Neuron (in vitro differentiated cells): Measurements from ENCODE around the gene NAA25.
"Not testable (repeated sequence)": the region's sequence is repeated elsewhere in the genome, so short reads cannot be mapped to it uniquely, and the experiment has no call there.

ENCODE experiments used
- H2AFZ ChIP-seq: one replicate; pipeline ENCODE4 v1.6.1; 2013; ENCODE audit warnings: low read depth, mild to moderate bottlenecking, inconsistent platforms, low read length, moderate library complexity
- H3K27me3 ChIP-seq: one replicate; pipeline ENCODE4 v1.6.1; 2013; ENCODE audit warnings: low read length; ENCODE audit not compliant: insufficient read depth
- H3K36me3 ChIP-seq: one replicate; pipeline ENCODE4 v1.6.1; 2013; ENCODE audit warnings: low read length; ENCODE audit not compliant: insufficient read depth
- H3K4me1 ChIP-seq: one replicate; pipeline ENCODE4 v1.6.1; 2013; ENCODE audit warnings: low read length; ENCODE audit not compliant: insufficient read depth
- H3K4me3 ChIP-seq: 2 replicates; pipeline ENCODE4 v1.5.1; 2013; ENCODE audit warnings: mild to moderate bottlenecking, low read length, moderate library complexity
- H3K9me3 ChIP-seq: one replicate; pipeline ENCODE4 v1.6.1; 2013; ENCODE audit warnings: low read length

Gene NAA25

GRCh38 chr12:112007945-112008344 lies 100.6 kb downstream of the NAA25 start:
- no peaks in the 10 kb centered on the region for H3K9me3 ChIP-seq
- H3K27me3 ChIP-seq: no peaks in the 10 kb centered on the region
- H3K4me1 ChIP-seq: peaks cover 11% of the 10 kb centered on the region
- H3K36me3 ChIP-seq: peaks cover 5% of the 10 kb centered on the region
- H3K4me3 ChIP-seq: no peak overlapping the region
- H2AFZ ChIP-seq: no peak overlapping the region

DNA sequence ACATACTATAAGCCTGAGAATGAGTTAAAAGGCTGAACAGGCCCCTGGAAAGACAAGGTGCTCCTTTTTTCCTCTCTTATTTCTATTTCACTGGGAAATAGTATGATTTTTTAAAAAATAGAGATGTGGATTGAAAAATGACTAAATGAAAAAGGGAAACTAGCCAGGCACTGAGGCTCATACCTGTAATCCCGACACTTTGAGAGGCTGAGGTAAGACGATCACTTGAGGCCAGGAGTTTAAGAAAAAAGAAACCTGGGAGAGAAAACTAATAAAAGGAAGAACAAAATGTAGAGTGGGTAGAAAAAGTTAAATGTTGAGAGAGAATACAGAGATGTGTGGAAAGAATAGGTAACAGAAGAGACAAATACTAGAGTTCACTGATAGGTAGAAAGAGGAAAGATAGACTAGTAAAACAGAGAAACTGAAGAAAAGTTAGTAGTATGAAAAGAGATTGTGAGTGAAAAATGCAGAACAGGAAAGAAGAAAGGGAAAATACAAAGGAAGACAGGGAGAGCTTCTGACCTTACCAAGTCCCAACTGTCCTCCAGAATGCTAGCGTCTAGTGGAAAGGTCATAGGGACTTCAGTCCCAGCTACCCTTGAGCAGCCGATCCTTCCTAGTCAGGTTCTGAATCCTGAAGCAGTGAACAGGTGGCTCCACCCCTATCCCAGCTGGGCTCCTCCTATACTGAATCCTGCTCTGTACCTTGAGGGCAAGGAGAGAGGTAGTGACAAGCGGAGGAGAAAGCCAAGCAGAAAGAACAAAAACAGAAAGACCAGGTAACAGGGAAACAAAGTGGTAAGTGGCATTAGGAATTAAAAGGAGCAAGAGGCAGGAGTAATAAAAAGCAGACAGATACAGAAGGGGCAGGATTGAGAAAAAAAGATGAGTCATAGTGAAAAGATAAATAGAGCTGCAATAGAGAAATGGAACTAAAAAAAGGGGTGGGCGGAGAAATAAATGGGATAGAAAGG lies 102.9 kb downstream of the NAA25 start:
- peaks cover 7% of the 10 kb centered on the region for H3K36me3 ChIP-seq
- no peaks in the 10 kb centered on the region for H3K9me3 ChIP-seq
- no peak overlapping the region for H2AFZ ChIP-seq
- no peaks in the 10 kb centered on the region for H3K4me1 ChIP-seq
- no peaks in the 10 kb centered on the region for H3K27me3 ChIP-seq
- no peak overlapping the region for H3K4me3 ChIP-seq

DNA sequence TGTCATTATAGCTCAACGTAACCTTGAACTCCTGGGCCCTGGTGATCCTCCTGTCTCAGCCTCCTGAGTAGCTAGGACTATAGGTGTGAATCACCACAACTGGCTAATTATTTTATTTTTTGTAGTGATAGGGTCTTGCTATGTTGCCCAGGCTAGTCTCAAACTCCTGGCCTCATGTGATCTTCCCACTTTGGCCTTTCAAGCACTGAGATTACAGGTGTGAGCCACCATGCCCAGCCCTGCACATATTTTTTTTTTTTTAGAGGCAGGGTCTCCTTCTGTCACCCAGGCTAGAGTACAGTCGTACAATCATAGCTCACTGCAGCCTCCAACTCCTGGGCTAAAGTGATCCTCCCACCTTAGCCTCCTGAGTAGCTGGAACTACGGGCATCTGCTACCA lies 104.5 kb downstream of the NAA25 start:
- no peak overlapping the region for H2AFZ ChIP-seq
- H3K9me3 ChIP-seq: no peaks in the 10 kb centered on the region
- H3K4me3 ChIP-seq: no peak overlapping the region
- peaks cover 7% of the 10 kb centered on the region for H3K36me3 ChIP-seq
- no peaks in the 10 kb centered on the region for H3K4me1 ChIP-seq
- H3K27me3 ChIP-seq: no peaks in the 10 kb centered on the region

DNA sequence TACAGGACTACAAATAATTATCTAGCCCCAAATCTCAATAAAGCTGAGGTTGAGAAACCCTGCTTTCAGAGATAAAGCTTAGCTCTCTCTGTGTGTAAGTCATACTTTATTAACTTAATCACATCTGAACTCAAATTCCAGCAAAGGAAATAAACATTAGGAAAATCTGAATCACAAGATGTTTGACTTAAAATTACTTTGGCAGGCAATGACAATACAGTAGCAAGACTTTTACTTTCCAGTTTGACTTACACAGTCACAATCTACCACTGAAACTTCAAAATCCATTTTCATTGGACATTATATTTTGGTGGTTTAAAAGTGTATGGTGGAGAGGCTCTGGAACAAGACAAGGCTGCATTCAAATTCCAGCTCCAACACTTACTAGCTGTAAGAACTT lies 107.0 kb downstream of the NAA25 start:
- H3K4me1 ChIP-seq: no peaks in the 10 kb centered on the region
- H3K27me3 ChIP-seq: no peaks in the 10 kb centered on the region
- no peak overlapping the region for H3K4me3 ChIP-seq
- H3K36me3 ChIP-seq: peaks cover 7% of the 10 kb centered on the region
- no peaks in the 10 kb centered on the region for H3K9me3 ChIP-seq
- no peak overlapping the region for H2AFZ ChIP-seq

GRCh38 chr12:112000820-112001219 lies 107.8 kb downstream of the NAA25 start:
- Histone ChIP-seq H3K27me3 (no peaks in the 10 kb centered on the region), H3K4me1 (no peaks in the 10 kb centered on the region), H3K9me3 (no peaks in the 10 kb centered on the region), H3K36me3 (peaks cover 7% of the 10 kb centered on the region), H2AFZ (no peak overlapping the region), H3K4me3 (no peak overlapping the region)

GRCh38 chr12:111999129-111999528 lies 109.5 kb downstream of the NAA25 start:
- not testable (repeated sequence) for H3K36me3 ChIP-seq

GRCh38 chr12:111998015-111998414 lies 110.6 kb downstream of the NAA25 start:
- Histone ChIP-seq H3K9me3 (no peaks in the 10 kb centered on the region), H3K27me3 (no peaks in the 10 kb centered on the region), H3K36me3 (peaks cover 2% of the 10 kb centered on the region), H3K4me1 (no peaks in the 10 kb centered on the region), H2AFZ (no peak overlapping the region), H3K4me3 (no peak overlapping the region)

More at GRCh38 chr12:111999129-111999528, 109.5 kb downstream of the NAA25 start:
- not testable (repeated sequence) for H3K4me3 ChIP-seq, H3K27me3 ChIP-seq, H2AFZ ChIP-seq, H3K9me3 ChIP-seq, H3K4me1 ChIP-seq

DNA sequence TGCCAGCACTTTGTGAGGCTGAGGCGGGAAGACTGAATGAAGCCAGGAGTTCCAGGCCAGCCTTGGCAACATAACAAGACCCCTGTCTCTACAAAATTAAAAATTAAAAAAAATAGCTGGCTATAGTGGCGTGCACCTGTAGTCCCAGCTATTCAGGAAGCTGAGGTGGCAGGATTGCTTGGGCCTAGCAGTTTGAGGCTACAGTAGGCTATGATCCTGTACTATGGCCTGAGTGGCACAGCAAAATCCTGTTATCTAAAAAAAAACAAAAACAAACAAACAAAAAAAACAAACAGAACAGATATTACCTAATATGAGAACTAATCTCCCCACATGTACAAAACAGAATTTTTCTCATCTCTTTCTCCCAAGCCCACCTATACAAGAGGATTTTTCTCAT lies 111.3 kb downstream of the NAA25 start:
- Histone ChIP-seq H3K4me1 (no peaks in the 10 kb centered on the region), H3K4me3 (no peak overlapping the region), H3K36me3 (no peaks in the 10 kb centered on the region), H2AFZ (no peak overlapping the region), H3K9me3 (no peaks in the 10 kb centered on the region), H3K27me3 (no peaks in the 10 kb centered on the region)

GRCh38 chr12:111995782-111996480 lies 112.7 kb downstream of the NAA25 start:
- Histone ChIP-seq H3K36me3 (no peaks in the 10 kb centered on the region), H3K4me1 (no peaks in the 10 kb centered on the region), H3K27me3 (no peaks in the 10 kb centered on the region), H2AFZ (no peak overlapping the region), H3K9me3 (no peaks in the 10 kb centered on the region), H3K4me3 (no peak overlapping the region)

DNA sequence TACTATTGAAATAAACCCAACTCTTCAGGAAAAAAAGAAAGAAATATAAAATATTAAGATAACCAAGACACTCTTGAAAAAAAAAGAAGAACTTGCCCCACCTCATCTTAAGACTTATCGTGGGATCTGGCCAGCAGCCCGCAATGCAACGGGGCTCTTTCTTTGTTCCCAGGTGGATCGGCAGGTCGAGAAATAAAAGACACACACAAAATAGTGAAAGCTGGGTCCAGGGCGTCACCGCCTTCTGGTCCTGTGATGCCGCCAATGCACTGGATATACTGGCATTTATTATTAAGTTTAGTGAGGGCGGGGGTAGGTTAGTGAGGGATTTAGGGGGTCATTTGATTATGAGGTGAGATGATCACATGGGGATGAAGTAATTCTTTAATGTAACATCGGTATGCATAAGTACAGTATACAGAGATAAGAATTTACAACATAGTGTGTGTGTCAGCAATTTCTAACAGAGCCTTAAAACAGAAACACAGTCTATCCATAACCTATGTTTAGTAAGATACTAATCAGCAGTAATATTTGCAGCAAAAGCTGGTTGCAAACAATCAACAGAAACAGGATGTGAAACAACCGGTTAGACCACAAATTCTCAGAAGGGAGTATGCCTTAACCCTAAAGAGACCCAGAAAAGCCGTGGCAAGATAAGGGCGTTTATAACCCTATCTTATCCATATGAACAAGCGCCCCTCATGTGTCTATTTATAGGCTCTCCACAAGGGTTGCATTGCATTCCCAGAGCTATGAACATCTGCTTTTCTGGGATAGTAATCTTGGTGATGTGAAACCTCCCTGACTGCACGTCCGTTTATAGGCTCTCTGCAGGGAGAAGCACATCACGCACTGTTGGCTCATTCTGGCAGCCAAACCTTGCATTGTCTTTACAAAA lies 114.1 kb downstream of the NAA25 start:
- H3K4me1 ChIP-seq, H3K36me3 ChIP-seq, H3K27me3 ChIP-seq, H3K9me3 ChIP-seq, H3K4me3 ChIP-seq, H2AFZ ChIP-seq: not testable (repeated sequence)

DNA sequence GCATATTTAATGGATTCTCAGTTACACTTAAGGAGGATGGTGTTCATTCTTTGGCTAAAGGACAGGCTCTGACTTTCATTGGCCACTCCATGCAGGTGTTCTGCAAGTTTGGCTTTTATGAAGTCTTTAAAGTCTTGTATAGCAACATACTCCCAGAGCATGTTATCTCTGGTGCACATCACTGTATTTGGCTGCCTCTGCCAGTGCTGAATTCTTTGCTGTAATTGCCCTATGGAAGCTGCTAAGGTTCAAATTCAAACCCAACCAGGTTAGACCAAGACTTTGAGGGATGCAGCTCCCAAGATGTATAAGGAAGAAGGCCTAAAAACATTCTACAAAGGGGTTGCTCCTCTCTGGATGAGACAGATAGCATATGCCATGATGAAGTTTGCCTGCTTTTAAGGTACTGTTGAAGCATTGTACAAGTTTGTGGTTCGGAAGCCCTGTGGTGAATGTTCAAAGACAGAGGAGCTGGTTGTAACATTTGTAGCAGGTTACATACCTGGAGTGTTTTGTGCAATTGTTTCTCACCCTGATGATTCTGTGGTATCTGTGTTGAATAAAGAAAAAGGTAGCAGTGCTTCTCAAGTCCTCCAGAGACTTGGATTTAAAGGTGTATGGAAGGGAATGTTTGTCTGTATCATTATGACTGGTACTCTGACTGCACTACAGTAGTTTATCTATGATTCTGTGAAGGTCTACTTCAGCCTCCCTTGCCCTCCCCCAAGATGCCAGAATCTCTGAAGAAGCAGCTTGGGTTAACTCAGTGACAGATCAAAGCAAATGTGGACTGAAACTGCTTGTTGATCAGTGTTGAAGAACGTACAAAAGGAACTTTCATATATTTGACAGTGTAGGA lies 115.1 kb downstream of the NAA25 start:
- Histone ChIP-seq H3K27me3 (no peaks in the 10 kb centered on the region), H3K9me3 (no peaks in the 10 kb centered on the region), H3K4me1 (no peaks in the 10 kb centered on the region), H3K36me3 (peaks cover 2% of the 10 kb centered on the region), H2AFZ (no peak overlapping the region), H3K4me3 (no peak overlapping the region)

DNA sequence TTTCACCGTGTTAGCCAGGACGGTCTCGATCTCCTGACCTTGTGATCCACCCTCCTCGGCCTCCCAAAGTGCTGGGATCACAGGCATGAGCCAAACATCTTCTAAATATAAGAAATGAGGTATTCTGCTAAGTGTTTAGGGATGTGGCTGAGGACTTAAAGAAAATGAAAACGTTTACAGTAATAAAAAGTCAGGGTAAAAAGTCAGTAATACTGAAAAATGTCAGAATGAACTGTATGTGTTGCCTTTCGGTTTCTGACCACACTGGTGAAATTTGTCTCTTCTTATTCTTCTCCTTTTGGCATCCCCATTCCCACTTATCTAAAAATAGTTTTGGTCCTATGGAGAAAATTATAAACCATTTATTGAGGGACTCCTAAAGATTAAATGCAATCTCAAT lies 116.1 kb downstream of the NAA25 start:
- Histone ChIP-seq H3K4me1 (no peaks in the 10 kb centered on the region), H3K27me3 (no peaks in the 10 kb centered on the region), H3K36me3 (peaks cover 2% of the 10 kb centered on the region), H2AFZ (no peak overlapping the region), H3K9me3 (no peaks in the 10 kb centered on the region), H3K4me3 (no peak overlapping the region)
